ENCODE data around the gene GPATCH2.

DNA sequence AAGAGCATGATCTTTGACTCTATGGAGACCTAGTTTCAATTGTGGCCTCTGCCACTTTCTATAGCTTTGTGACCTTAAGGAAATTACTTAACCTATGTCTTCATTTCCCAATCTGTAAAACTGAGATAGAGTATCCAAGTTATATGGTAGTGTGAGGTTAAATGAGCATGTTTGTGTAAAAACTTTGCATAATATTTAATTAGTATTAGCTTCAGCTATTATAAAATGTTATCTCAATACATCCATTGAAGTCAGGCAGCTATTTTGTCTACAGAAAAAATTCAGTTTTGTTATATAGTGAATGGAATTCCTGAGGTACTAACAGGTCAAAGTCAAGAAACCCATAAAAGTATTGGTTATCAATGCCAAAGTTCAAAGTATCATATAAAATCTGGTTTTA, 53.6 kb downstream of the GPATCH2 start:
- TF ChIP-seq, protein P1, sequence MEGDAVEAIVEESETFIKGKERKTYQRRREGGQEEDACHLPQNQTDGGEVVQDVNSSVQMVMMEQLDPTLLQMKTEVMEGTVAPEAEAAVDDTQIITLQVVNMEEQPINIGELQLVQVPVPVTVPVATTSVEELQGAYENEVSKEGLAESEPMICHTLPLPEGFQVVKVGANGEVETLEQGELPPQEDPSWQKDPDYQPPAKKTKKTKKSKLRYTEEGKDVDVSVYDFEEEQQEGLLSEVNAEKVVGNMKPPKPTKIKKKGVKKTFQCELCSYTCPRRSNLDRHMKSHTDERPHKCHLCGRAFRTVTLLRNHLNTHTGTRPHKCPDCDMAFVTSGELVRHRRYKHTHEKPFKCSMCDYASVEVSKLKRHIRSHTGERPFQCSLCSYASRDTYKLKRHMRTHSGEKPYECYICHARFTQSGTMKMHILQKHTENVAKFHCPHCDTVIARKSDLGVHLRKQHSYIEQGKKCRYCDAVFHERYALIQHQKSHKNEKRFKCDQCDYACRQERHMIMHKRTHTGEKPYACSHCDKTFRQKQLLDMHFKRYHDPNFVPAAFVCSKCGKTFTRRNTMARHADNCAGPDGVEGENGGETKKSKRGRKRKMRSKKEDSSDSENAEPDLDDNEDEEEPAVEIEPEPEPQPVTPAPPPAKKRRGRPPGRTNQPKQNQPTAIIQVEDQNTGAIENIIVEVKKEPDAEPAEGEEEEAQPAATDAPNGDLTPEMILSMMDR (IDR thresholded peaks at IDR 0.05), result no peak
- no peak for TF ChIP-seq MEF2A (IDR thresholded peaks at IDR 0.05; ENCODE audit: borderline replicate concordance, low read depth)
